ENCODE data around the gene GSPT1.
"Not testable (repeated sequence)": the region's sequence is repeated elsewhere in the genome, so short reads cannot be mapped to it uniquely, and the experiment has no call there.

GRCh38 chr16:11924046-11924445 lies 8.3 kb upstream of the GSPT1 start:
- TF ChIP-seq CTCF (IDR thresholded peaks at IDR 0.05; ENCODE audit: low read depth, low read length); EZH2phosphoT487 (IDR thresholded peaks at IDR 0.05; ENCODE audit: low read depth): not testable (repeated sequence)
